Stimulated activated CD4-positive, alpha-beta T cell treated with anti-CD3 and anti-CD28 coated beads, Interleukin-2, amount 100 ng/mL, for 48 hours (primary cell): Measurements from ENCODE around the gene COL4A2.
"Not testable (repeated sequence)": the region's sequence is repeated elsewhere in the genome, so short reads cannot be mapped to it uniquely, and the experiment has no call there.

ENCODE experiments used
- DNase-seq, 2 donors: peaks; one replicate each; pipeline ENCODE4 v3.0.0-alpha.2; 2020

The COL4A2 gene

DNA sequence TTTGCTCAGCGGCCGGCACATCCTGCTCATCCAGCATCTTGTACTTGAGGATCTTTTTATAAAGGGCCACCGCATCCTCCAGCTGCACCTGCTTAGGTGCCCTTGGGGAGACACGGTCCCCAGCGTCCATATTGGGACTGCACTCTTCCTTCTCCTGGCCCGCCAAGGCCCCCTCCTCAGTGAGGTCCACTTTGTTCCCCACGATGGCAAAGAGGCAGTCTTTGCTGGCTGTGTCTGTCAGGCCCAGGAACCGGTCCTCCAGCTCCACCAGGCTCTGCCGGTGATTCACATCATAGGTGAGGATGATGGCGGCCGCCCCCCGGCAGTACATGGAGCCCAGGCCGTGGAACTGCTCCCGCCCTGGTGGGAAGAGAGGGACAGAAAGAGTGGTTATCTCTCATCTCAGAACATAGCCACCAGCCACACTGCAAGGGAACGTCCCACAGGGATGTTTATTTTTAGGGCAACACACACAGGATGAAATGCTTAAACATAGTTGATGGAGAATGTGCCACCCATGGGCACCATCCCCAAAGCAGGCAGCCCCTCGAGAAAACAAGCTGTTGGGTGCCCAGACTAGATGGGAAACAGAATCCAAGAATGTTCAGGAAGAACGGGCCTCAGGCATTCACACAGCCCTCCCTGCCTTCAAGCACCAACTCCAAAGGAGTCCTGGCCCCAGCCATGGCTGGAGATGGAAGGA, 216.9 kb downstream of the COL4A2 start:
- DNase-seq, result no peak

DNA sequence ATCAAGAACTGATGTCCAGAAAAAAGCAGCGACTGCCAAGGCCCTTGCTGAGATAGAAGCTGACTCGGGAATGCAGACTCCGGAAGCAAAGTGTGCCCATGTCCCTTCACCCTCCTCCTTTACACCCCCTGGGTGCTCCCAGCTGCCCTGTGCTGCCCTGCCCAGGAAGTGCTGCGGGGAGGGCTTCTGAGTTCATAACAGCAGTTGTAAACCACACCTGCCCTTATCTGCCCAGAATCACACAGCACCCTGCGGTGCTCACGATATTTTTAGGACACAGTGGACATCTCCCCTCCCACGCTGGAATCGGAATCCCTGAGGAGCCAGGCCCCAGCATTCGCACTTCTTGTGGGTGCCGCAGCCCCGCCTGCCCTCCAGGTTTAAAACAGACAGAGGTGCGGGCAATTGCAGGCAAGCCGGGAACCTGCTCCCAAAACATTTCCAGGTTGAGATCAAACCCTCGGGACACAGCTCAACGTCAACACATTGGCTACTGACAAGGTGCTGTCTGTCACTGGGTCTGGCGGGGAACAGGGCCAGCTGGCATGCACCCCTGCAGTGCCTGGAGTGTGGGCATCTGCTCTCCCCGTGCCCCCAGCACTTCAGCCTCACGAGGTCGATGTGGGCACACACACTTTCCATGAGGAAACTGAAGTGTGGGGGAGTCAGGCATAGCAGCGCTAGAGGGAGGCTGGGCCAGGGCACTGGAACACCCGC, 217.6 kb downstream of the COL4A2 start:
- DNase-seq, result no peak

DNA sequence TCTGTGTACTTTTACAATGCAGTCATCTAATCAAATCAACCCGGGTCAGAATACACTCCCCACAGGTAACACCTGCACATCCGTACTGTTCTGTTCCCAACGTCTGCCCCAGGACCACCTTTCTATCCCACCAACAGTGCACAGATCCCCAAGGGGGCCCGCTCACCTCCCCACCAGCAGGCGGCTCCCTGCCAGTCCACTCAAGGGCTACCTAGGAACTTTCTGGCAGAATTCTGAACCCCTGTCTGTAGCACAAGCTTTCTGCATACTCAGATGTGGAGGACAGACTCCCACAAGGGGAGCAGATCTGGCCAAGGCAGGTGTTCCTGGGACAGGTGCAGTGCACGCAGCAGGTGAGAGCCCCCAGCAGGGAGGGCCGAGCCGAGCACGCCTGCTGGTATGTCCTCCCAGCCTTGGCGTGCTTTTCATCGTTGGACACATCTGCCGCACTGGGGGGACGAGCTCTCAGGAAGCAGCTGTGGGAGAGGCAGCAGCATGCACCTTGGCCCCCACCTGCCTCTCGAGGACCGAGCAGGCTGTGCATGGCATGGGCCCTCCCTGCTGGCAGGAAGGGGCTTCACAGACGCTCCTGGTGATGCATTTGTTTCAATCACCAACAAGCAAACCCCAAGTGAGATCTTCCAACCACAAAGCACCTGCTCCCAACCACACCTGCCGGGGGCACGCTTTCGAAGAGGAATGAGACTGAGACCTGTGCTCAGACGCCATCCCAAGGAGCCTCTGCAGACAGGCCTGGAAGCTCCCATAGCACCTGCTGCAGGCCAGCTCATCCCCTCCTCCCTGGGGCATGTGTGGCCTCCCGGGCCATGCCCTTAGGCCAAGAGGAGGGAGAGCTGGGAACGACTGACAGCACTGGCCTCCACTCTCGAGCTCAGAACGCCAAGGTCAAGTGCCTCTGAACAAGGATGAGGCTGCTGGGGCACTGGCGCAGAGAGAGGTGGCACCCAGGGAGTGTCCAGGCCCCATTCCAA, 218.5 kb downstream of the COL4A2 start:
- DNase-seq, result no peak

DNA sequence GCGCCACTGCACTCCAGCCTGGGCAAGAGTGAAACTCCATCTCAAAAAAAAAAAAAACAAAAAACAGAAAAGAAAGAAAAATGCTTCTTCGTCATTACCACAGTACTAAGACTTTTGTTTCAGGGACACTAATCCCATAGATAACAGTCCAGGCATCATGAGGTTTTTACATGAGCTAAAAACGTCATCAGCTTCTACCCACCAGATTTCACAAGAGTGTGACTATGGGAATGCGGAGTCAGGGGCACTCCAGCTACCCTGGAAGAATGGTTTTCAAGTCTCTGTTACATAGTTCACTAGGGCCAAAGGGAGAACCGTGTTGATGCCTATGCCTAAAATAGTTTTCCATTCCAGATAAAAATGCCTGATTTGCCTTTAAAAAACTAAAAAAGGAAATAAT, 221.3 kb downstream of the COL4A2 start:
- DNase-seq, result no peak

DNA sequence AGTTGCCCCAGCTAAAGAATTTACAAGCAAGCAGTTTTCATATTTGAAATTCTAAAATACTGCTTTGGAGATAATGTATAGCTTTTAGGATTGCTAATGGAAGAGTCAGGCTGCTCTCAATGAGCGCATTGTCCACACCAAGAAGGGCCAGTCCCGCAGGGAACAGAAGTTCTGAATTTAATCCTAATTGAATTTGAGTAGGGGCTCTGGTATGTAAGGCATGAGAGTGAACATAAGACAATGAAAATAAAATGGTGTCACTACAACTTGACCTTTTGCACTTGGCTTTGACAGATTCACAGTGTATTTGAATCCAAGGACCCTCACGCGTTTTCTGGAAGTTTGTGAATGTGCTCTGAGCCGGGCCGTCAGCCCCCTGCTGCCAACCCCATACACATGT, 221.8 kb downstream of the COL4A2 start:
- DNase-seq, result no peak

DNA sequence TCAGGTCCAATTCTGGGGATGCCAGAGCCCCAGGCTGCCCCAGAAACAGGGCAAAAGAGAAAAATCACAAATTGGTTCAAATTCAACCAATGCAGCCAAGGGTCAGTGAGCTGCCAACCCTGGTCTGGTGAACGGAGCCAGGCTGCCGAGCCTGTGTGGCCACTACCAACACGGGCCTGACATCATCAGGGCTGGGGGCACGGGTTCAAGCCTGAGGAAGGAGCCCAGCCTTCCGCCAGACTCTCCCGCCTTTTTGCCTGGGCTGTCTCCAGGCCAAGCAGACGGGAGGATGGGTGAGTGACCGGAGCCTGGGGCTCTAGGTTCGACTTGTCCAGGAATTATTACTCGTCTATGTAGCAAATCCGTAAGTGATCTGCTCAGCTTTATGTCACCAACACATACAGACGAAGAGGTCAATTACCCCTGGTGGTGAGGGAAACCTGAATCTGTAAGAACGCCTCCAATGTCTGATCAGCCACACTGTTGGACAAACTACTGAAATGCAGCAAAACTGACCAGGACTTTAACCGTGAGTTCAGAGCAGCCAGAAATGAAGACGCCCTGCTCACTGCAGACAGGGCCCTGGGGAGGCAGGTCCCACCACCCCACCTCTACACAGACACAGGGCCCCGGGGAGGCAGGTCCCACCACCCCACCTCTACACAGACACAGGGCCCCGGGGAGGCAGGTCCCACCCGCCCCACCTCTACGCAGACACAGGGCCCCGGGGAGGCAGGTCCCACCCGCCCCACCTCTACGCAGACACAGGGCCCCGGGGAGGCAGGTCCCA, 222.6 kb downstream of the COL4A2 start:
- DNase-seq, result no peak

DNA sequence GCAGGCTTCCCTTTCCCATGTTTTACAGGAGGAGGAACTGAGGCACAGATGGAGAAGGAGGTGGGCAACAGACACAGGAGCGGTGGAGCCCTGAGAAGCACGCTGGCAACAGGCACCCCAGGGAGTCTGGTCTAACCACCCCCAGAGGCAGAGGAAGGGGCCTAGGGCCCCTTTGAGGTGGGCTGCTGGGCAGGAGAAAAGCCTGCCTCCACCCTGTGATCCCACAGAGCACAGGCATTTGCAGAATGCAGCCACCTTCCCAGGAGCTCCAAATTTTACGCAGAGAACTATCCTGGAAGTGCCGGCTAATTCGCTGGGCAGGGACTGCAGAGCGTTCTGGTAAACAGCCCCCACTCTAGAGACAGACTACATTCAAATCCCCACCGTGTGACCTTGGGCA, 224.0 kb downstream of the COL4A2 start:
- no peak for DNase-seq

DNA sequence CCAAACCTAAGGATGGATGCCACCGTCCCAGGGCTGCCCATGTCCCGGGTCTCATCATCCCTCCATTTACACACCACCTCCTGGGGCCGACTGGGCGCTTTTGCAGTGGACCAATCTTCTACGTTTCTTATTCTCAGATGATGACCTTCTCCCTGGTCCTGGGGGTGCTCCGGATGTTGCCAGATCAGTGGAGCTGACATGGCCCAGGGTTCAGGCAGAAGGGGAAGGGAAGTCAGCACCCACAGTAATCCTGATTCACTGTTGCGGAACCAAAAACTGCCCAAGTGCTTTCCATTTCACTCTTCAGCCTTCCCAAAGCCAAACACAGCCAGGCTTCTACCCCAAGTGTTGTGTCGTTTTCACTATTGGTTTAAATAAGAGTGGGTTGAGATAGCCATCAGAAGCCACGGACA, 224.6 kb downstream of the COL4A2 start:
- DNase-seq, result no peak

DNA sequence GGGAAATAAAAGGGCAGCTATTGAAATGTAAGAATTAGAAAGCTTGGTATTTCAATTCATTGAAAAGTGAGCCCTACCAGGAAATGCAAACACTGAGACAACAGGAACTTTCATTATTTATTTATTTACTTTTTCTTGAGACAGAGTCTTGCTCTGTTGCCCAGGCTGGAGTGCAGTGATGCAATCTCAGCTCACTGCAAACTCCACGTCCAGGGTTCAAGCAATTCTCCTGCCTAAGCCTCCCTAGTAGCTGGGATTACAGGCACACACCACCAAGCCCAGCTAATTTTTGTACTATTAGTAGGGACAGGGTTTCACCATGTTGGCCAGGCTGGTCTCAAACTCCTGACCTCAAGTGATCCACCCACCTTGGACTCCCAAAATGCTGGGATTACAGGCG, 225.2 kb downstream of the COL4A2 start:
- DNase-seq, result not testable (repeated sequence)

DNA sequence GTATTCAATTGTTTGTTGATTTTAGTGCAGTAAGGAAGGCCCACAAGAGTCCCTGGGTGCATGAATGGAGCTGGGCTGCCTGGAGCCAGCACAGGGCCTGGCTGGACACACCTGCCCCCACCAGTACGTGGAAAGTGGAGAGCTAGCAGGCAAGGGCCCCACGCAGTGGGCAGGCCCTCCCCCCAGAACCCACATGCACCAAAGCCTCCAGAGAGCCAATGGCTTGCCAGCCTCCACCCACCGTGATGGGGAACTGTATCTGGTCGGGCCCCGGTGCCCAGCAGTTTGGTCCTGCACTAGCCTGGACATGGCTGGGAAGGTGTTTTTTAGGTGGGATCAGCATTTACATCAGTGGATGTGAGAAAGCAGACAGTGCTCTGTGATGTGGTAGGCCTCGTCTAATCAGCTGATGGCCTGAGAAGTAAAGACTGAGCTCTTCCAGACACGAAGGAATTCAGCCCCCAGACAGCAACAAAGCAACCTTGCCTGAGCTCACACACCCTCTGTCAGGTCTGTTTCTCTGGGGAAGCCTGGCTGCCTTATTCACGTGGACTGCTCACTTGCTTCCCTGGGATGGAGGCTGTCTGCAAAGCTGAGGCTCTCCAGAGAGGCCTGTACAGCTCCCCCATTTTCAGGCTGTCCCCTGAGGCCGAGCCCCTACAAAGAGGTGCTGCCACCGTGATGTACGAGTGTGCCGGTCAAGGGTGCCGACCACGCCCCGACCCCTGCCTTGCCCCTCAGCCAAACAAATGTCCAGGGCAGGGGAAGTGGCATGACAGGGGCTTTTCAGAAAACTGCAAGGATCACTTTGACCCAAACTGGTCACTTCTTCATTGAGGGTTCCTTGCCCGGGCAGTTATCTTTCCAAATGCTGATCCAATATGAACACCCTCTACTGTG, 226.9 kb downstream of the COL4A2 start:
- no peak for DNase-seq

DNA sequence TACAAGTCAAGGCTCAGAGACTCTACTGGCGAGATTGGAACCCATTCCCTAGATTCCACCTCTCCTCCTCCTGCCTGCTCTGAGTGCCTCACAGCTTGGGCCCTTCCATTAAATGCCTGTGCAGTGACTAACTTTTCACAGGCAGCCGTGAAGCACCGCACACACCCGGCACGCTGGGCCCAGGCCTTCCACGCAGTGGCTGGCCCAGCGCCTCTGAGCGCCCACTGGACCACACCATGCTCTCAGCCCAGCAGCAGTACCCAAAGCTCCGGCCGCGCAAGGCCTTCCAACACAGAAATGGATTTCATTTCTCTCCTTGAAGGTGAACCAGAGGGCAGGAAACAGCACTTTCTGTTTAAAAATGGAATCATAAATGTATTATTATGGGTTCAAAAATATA, 228.4 kb downstream of the COL4A2 start:
- DNase-seq, result no peak

DNA sequence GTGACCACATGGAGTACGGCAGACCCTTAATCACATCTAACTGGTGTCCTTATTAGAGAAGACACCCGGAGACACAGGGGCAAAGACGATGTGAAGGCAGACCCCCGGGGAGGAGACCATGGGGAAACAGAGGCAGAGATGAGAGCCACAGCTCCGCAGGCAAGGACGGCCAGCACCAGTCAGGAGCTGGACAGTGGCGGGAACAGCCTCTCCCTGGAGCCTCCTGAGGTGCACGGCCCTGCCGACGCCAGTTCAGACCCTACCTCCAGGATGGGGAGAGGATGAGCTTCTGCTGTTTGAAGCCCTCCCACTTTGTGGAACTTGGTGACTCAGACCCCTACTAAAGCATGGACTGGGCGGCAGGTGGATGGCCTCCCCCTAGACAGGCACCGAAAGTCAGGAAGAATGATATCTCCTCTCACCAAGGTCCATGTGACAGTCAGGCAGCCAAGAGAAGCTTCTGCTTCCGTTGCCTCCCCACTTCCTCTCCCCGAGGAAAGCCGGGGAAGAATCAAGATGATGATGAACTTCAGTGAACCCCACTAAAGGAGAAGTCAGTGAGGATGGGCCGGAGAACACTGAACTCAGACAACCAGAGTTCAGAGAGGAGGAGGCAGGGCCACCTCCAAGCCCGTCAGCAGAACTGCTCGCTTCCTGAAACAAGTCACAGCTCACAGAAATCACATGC, 229.1 kb downstream of the COL4A2 start:
- DNase-seq, result no peak

DNA sequence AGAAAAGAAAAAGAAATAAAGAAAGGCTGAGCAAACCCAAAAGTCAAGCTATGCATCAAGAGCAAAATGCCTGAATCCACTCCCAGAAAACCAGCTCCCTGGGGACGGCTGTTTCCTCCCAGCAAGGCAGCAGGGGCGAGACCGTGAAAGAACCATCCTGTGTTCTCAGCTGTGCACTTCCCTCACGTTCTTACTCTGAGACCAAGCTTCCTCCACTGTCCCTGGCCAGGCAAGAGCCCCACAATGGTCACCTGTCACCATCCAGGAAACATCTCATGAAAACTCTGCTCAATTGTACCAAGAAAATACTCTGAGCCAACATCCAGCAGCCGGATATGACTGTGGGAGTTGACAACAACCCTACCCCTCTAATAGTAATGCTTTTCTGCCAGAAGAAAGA, 231.5 kb downstream of the COL4A2 start:
- DNase-seq, result no peak

DNA sequence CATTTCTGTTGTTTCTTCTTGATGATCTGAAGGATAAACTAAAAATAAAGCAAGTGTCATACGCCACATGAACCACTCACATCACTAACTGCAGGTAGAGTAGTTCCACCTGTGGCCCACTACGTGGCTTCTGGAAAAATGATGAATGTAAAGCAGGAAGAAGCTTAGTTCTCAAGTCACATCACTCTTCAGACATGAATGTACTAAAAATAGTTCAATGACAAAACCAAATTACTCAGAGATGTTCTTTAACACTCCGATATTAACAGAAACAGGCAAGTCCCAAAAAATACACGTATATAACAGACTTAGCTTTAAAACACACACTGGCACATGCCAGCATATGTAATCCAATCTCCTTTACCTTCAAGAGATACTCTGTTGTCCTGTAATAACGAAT, 232.8 kb downstream of the COL4A2 start:
- no peak for DNase-seq

DNA sequence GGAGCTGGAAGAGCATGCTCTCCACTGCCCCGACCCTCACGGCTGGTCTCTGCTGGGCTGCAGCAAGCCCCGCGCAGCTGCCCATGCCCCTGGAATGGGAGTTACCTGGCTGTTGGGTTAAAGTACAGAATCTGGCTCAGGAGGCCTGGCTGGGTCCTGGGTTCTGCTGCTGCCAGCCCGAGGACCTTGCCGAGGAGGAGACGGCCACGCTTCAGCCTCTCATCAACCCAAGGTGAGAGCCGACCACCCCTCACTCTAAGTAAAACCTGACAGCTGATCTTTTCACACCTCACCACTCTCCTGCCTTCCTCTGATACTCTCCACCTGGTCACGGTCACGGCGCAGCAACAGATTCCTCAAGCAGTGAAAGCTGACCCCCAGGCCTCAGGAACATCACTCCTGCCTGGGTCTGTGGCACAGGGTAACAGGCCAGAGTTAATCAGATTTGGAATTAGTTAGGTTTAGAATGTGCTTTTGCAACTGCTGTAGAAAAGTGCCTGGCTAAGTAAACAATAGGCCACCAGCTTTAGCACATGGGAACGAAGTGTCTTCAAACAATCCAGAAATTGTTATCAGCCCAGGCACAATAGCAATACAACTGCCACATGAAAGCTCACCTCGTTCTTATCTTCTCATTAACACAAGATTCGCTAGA, 233.9 kb downstream of the COL4A2 start:
- no peak for DNase-seq

DNA sequence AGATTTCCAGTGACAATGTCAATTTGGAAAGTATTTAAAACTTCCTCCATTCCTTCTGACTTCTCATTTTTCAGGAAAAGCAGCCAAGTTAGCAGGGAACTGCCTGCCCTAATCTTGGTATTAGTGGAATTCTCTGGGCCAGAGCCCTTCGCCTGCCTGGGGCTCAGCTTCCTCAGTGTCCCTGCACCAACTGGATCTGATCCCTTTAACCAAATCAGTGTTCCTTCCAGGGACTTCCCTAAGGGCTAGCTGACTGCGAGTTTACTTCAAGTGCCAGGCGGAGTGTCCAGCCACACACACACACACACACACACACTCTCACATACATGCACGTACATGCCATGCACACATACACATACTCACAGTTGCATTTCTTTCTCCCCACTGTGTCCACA, 234.4 kb downstream of the COL4A2 start:
- no peak for DNase-seq

DNA sequence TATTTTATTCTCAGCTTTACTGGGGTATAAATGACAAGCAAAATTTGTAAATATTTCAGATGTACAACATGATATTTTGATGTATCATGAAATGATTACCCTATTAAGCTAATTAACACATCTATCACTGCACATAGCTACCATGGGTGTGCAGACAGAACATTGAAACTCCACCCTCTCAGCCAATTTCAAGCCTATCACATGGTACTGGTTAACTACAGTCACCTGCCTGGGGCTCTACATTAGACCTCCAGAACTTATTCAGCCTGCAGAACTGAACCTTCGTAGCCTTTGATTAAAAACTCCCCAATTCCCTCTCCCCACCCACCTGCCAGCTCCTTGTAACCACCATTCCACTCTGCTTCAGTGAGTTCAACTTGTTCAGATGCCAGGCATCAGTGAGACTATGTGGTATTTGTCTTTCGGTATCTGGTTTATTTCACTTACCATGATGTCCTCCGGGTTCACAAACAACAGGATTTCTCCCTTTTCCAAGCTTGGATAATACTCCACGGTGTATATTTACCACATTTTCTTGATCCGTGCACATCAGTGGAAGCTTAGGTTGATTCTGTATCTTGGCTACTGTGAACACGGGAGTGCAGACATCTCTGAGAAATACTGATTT, 235.2 kb downstream of the COL4A2 start:
- no peak for DNase-seq

DNA sequence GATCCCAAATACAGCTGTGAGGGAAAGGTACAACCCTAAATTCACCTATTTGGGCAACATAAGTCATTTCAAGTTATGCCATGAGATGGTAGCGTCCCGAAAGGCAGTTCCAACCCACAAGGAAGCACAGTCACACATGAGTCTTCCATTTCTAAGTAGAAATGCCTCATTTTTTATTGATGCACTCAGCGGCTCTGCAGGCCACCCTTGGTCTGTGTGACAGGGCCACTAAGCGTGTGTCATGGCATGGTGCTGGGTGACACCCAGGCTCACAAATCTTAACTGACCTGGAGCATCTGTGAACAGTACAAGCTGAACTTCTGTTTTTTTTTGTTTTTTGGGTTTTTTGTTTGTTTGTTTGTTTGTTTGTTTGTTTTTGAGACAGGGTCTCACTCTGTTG, 239.3 kb downstream of the COL4A2 start:
- no peak for DNase-seq

DNA sequence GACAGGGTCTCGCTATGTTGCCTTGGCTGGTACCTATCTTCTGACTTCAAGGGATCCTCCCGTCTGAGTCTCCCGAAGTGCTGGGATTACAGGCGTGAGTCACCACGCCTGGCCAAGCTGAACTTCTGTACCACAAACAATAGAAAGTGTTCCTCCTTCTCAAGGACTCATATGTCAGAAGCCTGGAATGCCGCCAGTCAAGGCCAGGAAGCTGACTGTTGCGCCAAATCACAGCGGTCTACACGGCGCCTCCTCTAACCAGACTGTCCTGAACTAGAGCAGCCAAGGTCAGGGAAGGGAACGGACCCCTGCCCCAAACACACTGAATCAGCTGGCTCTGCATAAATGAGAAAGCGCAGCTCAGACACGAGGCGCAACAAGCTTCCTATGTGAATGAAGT, 239.8 kb downstream of the COL4A2 start:
- no peak for DNase-seq
